ENCODE data around the gene PYGO2. TPM values are rescaled to one million over a fixed set of nuclear protein-coding genes. Genes with fewer than 3 reads are reported as not detected.
"Not testable (repeated sequence)": the region's sequence is repeated elsewhere in the genome, so short reads cannot be mapped to it uniquely, and the experiment has no call there.

PYGO2 gene
- total RNA-seq, 1 experiment from 2014 or later: 27.5 TPM

DNA sequence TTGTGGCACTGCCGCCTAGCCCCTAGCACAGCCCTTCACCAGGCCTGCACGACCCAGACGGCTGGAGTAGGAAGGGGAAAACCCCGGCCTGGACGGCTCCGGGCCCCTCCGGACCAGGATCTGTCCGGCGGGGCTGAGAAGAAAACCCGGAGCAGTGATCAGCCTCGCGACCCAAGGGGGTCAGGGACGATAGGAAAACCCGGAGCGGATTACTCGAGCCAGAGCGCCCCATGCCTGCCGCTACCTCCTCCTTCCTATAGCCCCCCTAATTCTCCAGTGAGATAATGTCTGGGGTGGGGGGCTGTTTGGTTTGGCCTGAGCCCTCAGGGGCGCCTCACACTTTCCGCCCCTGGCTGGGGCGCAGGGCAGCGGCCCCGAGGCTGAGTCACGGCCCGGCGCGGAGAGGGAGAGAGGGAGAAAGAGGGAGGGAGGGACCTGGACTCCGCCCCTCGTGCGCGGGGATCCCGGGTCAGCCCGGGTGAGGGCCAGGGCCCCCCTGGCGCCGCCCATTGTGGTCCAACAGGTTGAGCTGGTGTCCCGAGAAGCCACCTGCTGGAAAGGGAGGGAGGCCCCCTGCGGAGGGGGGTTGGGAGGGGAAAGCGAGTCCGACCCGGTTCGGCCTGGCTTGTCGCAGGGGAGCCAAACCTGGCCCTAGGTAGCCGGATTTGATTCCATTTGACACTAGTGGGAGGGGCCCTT lies 39.3 kb upstream of the PYGO2 start:
- DNase-seq (ENCODE audit: low spot score): peak; percentile 84

DNA sequence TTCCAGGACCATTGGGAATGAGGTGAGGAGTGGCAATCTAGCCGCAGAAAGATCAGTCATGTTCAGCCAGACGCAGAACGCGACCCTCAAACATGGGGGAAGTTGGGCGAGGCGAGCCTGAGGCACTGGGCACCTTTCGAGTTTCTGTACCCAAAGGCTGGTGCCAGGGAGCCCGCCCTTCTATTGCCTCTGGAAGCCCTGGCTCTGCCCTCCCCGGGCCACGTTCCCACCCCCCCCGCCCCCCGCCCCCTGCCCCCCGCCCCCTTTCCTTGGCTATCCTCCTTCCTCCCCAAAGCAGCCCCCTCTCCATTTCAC lies 38.8 kb upstream of the PYGO2 start:
- no peak for DNase-seq (ENCODE audit: low spot score)

DNA sequence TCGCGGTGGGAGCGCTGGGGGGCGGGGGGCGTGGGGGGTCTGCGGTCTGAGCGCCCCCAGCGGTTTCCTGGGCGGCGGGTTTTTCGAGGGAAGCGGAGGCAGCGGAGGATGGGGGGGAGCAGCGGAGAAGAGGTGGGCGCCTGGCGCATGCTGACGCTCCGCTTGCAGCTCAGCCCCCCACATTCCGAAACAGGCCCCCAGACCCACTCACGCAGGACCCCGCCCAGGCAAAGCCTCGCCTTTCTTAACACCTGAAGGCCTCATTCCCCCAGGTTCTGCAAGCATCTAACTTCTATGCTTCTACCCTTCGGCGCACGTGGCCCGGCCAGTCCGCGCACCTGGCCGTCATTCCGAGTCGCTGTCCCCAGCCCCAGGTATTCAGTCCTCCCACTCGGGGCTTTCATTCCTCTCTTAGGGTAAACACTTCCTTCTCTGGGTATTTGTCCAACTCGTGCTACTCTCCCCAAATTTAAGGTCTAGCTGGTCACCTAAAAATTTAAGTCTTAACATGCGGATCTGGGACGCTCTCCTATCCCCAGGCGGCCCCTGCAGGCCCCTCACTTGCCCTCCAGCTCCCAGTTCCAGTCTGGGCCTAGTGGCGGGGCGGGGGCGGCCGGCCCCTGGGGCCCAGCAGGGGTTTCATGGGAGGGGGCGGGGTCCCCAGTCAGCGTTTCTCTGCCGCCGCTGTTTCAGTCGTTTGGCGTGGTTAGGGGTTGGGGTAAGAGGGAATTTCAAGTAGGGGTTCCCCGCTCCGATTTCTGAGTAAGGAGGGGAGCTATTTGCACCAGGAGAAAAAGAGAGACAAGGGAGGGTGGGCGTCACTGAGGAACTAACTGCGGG lies 38.2 kb upstream of the PYGO2 start:
- DNase-seq (ENCODE audit: low spot score): no peak

GRCh38 chr1:154998818-154999570 lies 37.4 kb upstream of the PYGO2 start:
- no peak for DNase-seq (ENCODE audit: low spot score)

DNA sequence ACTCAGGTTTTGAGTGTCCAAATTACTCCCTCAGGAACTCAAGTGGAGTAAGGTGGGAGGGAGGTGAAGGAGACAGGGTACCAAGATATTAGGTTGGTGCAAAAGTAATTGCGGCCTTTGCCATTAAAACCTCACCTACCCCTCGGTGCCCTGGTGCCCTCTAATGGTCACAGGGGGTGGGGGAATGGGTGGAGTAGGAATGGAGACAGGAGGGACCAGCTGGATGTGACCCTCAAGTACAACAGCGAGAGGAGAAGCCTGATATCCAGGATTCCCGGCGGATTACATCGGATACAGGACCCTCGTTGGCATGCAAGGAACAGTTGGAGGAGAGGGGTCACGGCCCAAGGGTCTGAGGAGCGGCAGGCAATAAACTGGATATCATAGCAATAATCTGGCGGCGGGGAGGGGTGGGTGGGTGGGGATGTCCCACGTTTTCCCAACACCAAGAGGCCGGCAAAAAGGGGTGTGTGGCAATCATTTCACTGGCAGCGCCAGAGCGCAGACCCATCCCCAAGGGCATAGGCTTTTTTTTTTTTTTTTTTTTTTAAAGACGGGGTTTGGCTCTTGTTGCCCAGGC lies 36.7 kb upstream of the PYGO2 start:
- DNase-seq (ENCODE audit: low spot score): no peak

GRCh38 chr1:154996966-154997701 lies 35.6 kb upstream of the PYGO2 start:
- no peak for DNase-seq (ENCODE audit: low spot score)

- DNase-seq (ENCODE audit: low spot score): peak; percentile 71
Observed at GRCh38 chr1:154995301-154995983, 33.9 kb upstream of the PYGO2 start.

DNA sequence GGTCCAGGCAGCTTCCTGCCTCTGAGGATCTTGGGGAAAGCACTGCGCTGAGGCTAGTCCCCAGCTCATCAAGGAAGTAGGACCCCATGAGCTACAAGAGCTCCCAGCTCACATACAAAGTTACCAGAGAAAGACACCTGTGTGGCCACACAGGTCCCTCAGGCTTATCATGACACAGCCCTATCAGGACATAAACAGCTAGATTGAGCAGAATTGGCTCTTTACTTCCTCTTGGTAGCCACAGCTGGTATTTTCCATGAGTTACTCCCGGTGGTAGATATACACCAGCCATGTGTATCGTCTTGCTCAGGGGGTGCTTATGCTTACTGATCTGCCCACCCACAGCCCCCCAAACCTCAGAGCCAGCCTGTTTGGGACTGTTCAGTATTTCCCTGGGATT lies 33.0 kb upstream of the PYGO2 start:
- no peak for DNase-seq (ENCODE audit: low spot score)

- DNase-seq (ENCODE audit: low spot score): no peak
Observed at GRCh38 chr1:154994269-154994587, 32.6 kb upstream of the PYGO2 start.

GRCh38 chr1:154993572-154994268 lies 32.1 kb upstream of the PYGO2 start, which contains the start of gene LENEP:
LENEP (plus strand) TSS chr1:154993586; CDS start chr1:154993608, 22 bp downstream.
- DNase-seq (ENCODE audit: low spot score): no peak

DNA sequence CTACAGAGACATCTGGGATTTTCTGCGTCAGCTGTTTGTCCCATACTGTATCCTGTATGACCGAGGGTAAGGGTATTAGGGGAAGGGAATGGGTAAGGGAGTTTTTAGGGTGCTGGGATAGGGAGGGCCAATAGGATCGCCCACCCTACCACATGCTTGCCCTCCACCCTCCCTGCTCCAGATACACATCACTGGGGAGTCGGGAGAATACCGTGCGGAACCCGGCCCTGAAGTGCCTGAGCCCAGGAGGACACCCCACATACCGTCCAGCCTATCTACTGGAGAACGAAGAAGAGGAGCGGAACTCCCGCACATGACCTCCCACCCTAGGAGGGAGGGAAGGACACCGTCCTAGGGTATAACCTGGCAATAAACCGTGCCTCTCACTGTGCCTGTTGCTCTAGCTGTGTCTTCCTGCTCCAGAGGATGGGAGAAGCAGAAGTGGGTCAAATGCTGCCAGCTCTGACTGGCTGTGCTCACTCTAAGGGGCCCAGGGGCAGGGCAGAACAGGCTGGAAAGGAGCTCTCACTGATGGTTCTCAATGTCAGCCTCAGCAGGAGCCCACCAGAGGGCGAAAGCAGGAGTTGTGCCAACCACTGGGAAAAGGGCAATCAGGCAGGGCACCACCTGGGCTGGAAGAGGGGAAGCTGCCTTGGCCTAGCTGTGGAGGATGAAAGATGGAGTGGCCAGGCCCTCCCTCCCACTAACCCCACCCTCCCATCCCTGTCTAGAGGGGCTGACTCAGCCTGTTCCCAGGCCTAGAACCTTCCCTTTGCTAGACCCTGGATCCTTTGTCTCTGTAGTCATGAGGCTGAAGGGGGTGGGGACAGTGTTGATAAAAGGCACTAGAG lies 31.4 kb upstream of the PYGO2 start:
- peak; percentile 78 for DNase-seq (ENCODE audit: low spot score)

DNA sequence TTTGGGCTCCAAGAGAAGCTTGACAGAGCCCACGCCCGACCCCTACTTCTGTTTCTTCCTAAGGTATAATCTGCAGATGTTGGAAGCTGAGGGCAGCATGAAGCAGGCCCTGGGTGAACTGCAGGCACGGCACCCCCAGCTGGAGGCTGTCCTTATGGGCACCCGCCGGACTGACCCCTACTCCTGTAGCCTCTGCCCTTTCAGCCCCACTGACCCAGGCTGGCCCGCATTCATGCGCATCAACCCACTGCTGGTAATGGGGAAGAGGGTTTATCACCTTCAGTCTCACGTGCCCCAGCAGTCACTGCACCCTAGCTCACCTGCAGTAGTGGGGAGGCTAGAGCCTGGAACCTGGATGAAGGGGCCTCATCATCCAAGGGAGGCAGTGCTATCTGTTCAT lies 28.7 kb upstream of the PYGO2 start:
- DNase-seq (ENCODE audit: low spot score): no peak

DNA sequence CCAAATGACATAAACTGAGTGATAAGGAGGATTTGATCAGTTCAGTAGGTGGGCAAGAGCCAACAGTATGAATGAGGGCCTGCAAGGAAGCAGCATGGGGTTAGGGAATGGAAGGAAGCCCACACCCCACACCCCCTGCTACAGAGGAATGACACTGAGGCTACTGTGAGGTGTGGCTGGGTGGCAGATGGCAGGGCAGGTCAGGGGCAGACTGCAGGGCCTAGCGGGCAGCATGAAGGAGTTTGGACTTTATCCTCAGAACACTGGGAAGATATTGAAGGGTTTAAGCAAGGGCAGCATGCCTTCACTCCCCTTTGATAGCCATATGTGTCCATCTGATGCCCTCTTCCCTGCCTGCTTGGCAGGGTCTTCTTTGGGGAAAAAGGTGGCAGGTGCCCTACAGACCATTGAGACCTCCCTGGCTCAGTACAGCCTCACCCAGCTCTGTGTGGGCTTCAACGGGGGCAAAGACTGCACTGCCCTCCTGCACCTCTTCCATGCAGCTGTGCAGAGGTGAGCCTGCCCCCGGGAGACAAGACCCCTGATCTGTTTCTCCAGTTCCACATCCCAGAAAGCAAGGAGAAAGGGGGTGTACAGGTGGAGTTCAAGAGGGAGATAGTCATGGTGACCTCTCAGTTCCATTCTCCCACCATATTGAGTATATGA lies 27.7 kb upstream of the PYGO2 start:
- no peak for DNase-seq (ENCODE audit: low spot score)

- no peak for DNase-seq (ENCODE audit: low spot score)
Observed at GRCh38 chr1:154988058-154988954, 26.7 kb upstream of the PYGO2 start.

GRCh38 chr1:154987326-154987725 lies 25.7 kb upstream of the PYGO2 start:
- no peak for DNase-seq (ENCODE audit: low spot score)

- DNase-seq (ENCODE audit: low spot score): not testable (repeated sequence)
Observed at GRCh38 chr1:154986736-154987135, 25.2 kb upstream of the PYGO2 start.

DNA sequence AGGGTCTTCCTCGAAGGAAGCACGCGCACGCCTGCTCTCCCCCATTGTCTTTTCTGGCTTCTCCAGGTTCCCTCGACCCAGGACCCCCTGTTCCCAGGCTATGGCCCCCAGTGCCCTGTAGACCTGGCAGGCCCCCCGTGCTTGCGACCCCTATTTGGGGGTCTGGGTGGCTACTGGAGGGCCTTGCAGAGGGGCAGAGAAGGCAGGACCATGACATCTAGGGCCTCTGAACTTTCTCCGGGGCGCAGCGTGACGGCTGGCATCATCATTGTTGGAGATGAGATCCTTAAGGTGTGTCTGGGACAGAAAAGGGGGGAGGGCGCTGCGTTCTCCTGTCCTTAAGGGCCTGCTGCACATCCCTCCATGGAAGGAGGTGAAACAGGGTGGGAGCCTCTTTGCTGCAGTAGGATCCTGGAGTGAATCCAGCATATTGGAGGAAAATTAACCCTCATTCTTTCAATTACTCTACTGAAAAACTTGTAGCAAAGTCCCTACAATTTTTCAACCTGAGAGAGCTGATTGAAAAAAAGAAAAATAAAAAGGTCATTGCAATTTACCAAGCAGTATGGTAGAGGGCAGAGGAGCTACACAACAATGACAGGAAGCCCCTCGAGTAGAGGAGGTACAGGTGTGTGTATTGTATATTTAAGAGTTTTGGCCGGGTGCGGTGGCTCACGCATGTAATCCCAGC lies 22.3 kb upstream of the PYGO2 start:
- DNase-seq (ENCODE audit: low spot score): no peak
